MG63 (cell line): ENCODE measurements around the gene HOXB4. TPM values are rescaled to one million over a fixed set of nuclear protein-coding genes. Genes with fewer than 3 reads are reported as not detected.

Experiments
- DNase-seq: peaks from one replicate; pipeline ENCODE4 v3.0.0-alpha.2; 2020
- H3K27me3 ChIP-seq: fragments of 250-450 bp; sonication (Bioruptor Pico); 2 replicates; pipeline ENCODE4 v1.5.1; 2020; ENCODE audit warnings: mild to moderate bottlenecking, moderate library complexity
- H3K36me3 ChIP-seq: fragments of 250-450 bp; sonication (Bioruptor Pico); 2 replicates; pipeline ENCODE4 v1.5.1; 2020; ENCODE audit warnings: mild to moderate bottlenecking, moderate library complexity
- H3K4me3 ChIP-seq: fragments of 250-450 bp; sonication (Bioruptor Pico); 2 replicates; pipeline ENCODE4 v1.5.1; 2020; ENCODE audit warnings: mild to moderate bottlenecking, moderate library complexity
- H3K9me3 ChIP-seq: fragments of 250-450 bp; sonication (Bioruptor Pico); 2 replicates; pipeline ENCODE4 v1.5.1; 2020; ENCODE audit warnings: mild to moderate bottlenecking, moderate library complexity
- total RNA-seq: library from RNA; depleted of rRNA; stranded (reverse); fragments of >200 nt; shearing (Covaris generic); gene quantifications from 2 replicates; pipeline ENCODE4 v1.2.3, GENCODE V29; 2014; ENCODE audit warnings: low replicate concordance; rRNA removed

HOXB4 gene
- total RNA-seq, 1 experiment from 2014 or later, result 4.2 TPM

DNA sequence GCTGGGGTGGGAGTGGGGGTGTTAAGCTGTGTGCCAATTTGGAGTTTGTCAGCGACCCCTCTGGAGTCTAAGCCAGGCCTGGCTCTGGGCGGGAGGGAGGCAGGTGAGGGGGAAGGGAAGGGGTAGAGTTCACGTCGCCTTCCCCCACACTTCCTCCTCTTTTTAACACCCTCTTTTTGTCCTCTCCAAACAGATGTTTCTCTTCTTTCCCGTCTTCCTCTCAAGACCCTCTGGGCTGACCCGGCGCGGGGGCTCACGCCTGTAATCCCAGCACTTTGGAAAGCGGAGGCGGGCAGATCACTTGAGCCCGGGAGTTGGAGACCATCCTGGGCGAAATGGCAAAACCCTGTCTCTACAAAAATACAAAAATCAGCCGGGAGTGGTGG, 50.6 kb downstream of the HOXB4 start:
- H3K9me3 ChIP-seq, result no peaks in the 10 kb centered on the region
- H3K36me3 ChIP-seq, result no peaks in the 10 kb centered on the region
- no peak overlapping the region for H3K4me3 ChIP-seq
- DNase-seq, result no peak
- no peaks in the 10 kb centered on the region for H3K27me3 ChIP-seq

- H3K9me3 ChIP-seq, result no peaks in the 10 kb centered on the region
- H3K27me3 ChIP-seq, result no peaks in the 10 kb centered on the region
- no peak for DNase-seq
- no peak overlapping the region for H3K4me3 ChIP-seq
- H3K36me3 ChIP-seq, result no peaks in the 10 kb centered on the region
Observed at GRCh38 chr17:48526608-48527546, 51.3 kb downstream of the HOXB4 start.

Other genes starting within 250 kb of the HOXB4 start
- not detected in 2 replicates for gene SKAP1, start 148.1 kb downstream of the HOXB4 start, total RNA-seq
- not detected in 2 replicates for gene HOXB1, start 47.3 kb downstream of the HOXB4 start, total RNA-seq
- 7.2 and 16.0 TPM in 2 replicates for gene HOXB2, start 33.2 kb downstream of the HOXB4 start, total RNA-seq
- 2.1 and 4.6 TPM in 2 replicates for gene HOXB3, start 11.9 kb upstream of the HOXB4 start, total RNA-seq
- not detected in 2 replicates for gene HOXB5, start 15.4 kb upstream of the HOXB4 start, total RNA-seq
- gene HOXB6, start 26.6 kb upstream of the HOXB4 start, total RNA-seq, result 7.0 and 7.7 TPM in 2 replicates
- gene HOXB7, start 32.7 kb upstream of the HOXB4 start, total RNA-seq, result 9.8 and 30.6 TPM in 2 replicates
- gene HOXB8, start 36.9 kb upstream of the HOXB4 start, total RNA-seq, result 3.8 and 4.8 TPM in 2 replicates
- 7.3 and 21.0 TPM in 2 replicates for gene HOXB9, start 48.0 kb upstream of the HOXB4 start, total RNA-seq
- not detected in 2 replicates for gene PRAC1, start 144.2 kb upstream of the HOXB4 start, total RNA-seq
- 5.0 TPM in 1 of 2 replicates, not detected in the other for gene PRAC2, start 144.8 kb upstream of the HOXB4 start, total RNA-seq
- 6.1 and 10.2 TPM in 2 replicates for gene HOXB13, start 150.4 kb upstream of the HOXB4 start, total RNA-seq
- not detected in 2 replicates for gene TTLL6, start 238.9 kb upstream of the HOXB4 start, total RNA-seq